GM21515 (cell line): ENCODE data around the gene LONP2.
"Not testable (repeated sequence)": the region's sequence is repeated elsewhere in the genome, so short reads cannot be mapped to it uniquely, and the experiment has no call there.

Experiments used
- ATAC-seq: cut with Tn5 transposase; IDR thresholded peaks from one replicate; pipeline ENCODE4 v1.9.1; 2021; ENCODE audit not compliant: unreplicated experiment

LONP2 gene

GRCh38 chr16:48366165-48367093 is 122.3 kb downstream of the LONP2 start:
- peak; percentile 55 for ATAC-seq

GRCh38 chr16:48367441-48368049 is 123.4 kb downstream of the LONP2 start:
- no peak for ATAC-seq

GRCh38 chr16:48369765-48370164 is 125.7 kb downstream of the LONP2 start:
- no peak for ATAC-seq

- ATAC-seq: no peak
These were observed 126.1 kb downstream of the LONP2 start for GRCh38 chr16:48370229-48370628.

DNA sequence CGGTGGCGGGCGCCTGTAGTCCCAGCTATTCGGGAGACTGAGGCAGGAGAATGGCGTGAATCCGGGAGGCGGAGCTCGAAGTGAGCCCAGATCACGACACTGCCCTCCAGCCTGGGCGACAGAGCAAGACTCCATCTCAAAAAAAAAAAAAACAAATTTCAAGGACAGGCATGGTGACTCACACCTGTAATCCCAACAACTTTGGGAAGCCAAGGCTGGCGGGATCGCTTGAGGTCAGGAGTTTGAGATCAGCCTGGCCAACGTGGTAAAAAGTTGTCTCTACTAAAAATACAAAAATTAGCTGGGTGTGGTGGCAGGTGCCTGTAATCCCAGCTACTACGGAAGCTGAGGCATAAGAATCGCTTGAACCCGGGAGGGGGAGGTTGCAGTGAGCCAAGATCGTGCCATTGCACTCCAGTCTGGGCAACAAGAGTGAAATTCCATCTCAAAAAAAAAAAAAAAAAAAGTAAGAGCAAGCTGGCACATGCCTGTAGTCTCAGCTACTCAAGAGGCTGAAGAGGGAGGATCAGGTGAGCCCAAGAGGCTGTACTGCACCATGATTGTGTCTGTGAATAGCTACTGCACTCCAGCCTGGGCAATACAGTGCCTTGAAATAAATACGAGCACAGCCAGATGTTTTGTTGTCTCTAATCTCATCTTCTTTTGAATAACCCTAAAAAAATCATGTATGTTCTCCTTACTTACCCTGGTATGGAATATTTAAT is 126.7 kb downstream of the LONP2 start:
- ATAC-seq: not testable (repeated sequence)

GRCh38 chr16:48371393-48371780 is 127.3 kb downstream of the LONP2 start:
- no peak for ATAC-seq

GRCh38 chr16:48372744-48373143 is 128.6 kb downstream of the LONP2 start:
- no peak for ATAC-seq

GRCh38 chr16:48373258-48374029 is 129.3 kb downstream of the LONP2 start:
- ATAC-seq: no peak

DNA sequence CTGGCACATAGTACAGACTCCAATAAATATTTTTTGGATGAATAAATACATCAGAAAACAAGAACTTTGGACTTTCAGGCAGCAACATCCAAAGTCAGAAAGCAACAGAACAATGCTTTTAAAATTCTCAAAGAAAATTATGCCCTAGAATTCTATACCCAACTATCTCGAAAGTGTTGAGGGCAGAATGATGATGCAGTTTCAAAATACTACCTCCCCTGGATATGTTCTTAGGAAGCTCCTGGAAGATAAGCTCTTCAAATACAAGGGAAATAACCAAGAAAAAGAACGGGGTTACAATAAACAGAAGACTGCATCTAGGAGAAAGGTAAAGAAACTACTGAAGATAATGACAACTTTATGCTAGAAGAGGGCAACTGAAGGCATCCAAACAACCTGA is 130.2 kb downstream of the LONP2 start:
- ATAC-seq: no peak

DNA sequence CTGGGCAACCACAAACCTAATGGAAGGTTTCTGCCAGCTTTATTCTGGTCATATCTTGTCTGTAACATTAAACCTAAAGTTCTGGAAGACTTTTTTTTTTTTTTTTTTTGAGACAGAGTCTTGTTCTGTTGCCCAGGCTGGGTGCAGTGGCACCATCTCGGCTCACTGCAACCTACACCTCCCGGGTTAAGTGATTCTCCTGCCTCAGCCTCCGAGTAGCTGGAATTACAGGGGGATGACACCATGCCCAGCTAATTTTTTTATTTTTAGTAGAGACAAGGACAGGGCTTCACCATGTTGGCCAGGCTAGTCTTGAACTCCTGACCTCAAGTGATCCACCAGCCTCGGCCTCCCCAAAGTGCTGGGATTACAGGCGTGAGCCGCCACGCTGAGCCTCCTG is 133.2 kb downstream of the LONP2 start:
- ATAC-seq: not testable (repeated sequence)

DNA sequence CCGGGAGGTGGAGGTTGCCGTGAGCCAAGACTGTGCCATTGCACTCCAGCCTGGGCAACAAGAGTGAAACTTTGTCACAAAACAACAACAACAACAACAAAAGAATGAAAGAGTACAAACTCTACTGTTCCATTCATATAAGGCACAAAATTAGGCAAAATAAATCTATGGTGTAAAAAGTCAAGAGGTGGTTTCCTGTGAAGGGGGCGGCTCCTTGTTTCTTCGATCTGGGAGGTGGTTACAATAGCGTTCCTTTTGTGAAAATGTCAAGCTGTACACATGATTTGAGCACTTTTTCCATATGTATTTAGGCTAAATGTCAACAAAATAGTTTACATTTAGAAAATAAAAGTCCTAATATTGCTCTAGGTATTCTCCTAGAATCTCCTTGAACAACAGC is 134.2 kb downstream of the LONP2 start:
- no peak for ATAC-seq

DNA sequence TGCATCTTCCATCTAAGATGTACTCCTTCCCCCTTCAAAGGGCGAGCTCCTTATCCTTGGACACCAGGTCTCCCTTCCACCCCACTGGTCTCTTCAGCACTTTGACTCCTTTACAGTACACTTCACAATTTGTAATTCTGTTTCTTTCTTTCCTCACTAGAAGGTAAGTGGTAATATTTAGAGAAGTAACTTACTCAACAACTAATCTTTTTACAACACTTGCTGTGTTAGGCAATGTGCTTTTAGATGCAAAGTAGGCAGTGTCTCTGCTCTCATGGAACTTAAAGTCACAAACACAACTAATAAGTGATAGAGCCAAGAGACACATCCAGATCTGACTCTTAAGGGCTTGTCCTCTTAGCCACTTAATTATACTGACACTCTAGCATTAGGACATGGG is 134.7 kb downstream of the LONP2 start:
- no peak for ATAC-seq

DNA sequence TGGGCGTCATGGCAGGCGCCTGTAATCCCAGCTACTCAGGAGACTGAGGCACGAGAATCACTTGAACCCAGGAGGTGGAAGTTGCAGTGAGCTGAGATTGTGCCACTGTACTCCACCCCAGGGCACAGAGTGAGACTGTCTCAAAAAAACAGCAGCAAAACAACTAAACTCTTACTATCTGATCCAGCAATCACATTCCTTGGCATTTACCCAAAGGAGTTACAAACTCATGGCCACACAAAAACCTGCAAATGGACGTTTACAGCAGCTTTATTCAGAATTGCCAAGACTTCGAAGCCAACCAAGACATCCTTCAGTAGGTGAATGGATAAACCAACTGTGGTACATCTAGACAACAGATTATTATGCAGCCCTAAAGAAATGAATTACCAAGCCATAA is 137.1 kb downstream of the LONP2 start:
- ATAC-seq: no peak

GRCh38 chr16:48382131-48382530 is 138.0 kb downstream of the LONP2 start:
- ATAC-seq: no peak

DNA sequence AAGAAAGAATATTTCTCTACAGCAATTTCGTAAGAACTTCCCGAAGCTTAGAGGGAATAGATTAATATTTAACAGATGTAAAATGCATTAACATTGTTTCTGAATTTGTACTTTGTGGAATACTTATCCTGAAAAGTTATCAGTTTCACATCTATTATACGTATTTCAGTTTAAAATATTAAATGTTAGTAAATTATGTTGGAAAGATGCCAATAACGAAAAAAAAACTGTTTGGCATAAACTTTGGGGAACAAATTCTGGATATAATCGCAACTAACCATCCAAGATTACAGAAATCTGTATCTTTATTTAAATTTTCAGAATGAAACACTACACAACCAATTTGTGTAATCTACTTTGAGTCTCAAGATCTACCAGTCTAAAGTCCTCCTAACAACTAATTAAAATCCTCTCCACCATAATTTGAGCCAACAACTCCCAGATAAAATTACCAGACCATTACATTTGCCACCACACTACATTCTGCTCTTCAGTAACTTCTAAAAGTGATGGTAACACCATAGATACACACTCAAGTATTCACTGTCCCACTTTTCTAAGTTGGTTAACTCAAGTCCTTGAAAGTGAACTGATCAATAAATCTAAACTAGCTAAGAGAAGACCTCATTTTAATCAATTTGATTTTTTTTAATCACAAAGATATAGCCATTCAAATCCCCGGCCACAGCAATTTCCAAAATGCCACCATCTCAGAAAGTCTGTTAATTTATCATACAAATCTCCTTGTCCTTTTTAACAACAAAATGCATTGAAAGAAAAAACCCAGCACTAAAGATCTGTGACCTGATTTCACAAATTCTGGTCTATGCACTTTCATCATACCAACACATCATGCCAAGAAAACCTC is 139.1 kb downstream of the LONP2 start:
- ATAC-seq: no peak

- no peak for ATAC-seq
These were observed 139.9 kb downstream of the LONP2 start for GRCh38 chr16:48383877-48384519.

DNA sequence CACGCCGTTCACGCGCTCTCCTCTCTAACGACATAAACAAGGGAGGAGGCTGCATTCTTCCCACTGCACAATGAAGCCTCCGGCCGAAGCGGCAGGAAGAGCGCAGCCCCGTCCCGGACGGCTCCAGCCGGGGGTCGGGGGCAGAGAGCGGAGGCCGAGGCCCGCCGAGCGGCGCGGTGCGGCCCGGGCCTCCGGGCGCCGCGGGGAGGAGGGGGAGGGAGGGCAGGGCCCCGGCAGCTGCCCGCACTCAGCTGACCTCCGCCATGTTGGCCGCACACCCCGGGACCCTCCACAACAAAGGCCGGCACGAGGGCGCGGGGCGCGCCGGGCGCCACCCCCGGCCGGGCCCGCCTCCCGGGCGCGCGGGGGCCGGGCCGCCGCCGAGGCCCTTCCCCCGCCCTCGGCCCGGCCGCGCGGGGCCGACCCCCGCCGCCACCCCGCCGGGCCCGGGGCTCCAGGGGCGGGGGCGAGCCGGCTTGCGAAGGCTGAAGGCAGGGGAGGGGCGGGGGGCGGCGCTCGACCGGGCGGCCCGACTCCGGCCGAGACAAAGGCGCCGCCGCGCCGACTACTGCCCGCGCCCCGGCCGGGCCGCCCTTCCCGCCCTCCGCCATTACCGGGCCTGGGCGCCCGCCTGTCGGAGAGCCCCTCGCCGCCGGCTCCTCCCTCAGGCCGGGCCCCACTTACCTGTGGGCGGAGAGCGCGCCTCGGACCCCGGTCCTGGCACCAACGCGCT is 140.6 kb downstream of the LONP2 start:
- ATAC-seq: peak; percentile 48

GRCh38 chr16:48385253-48386150 is 141.4 kb downstream of the LONP2 start, which contains the start of gene SIAH1:
Gene SIAH1, minus strand, starts transcription at chr16:48385413. Its CDS starts 22,985 bp downstream, at chr16:48362428.
- ATAC-seq: peak; percentile 70
